Endodermal cell (in vitro differentiated cells): ENCODE data around the gene USP28. TPM values are rescaled to one million over a fixed set of nuclear protein-coding genes. Genes with fewer than 3 reads are reported as not detected.

Experiments
- DNase-seq: peaks from one replicate; pipeline ENCODE4 v3.0.0-alpha.2; 2017
- H3K27ac ChIP-seq: 2 replicates; pipeline ENCODE4 v1.5.1; 2013; ENCODE audit warnings: mild to moderate bottlenecking, low read depth, low read length, moderate library complexity
- H3K27me3 ChIP-seq: 2 replicates; pipeline ENCODE4 v1.6.1; 2013; ENCODE audit warnings: mild to moderate bottlenecking, low read length, moderate library complexity; ENCODE audit not compliant: insufficient read depth, control insufficient read depth, poor library complexity, severe bottlenecking
- H3K36me3 ChIP-seq: 2 replicates; pipeline ENCODE4 v1.7.0; 2013; ENCODE audit warnings: mild to moderate bottlenecking, low read length, moderate library complexity; ENCODE audit not compliant: control insufficient read depth, insufficient read depth
- H3K4me1 ChIP-seq: one replicate; pipeline ENCODE4 v1.7.0; 2013; ENCODE audit warnings: low read length; ENCODE audit not compliant: control insufficient read depth, insufficient read depth
- H3K4me3 ChIP-seq: 2 replicates; pipeline ENCODE4 v1.5.1; 2013; ENCODE audit warnings: mild to moderate bottlenecking, low read length, moderate library complexity
- H3K9ac ChIP-seq: 2 replicates; pipeline ENCODE4 v1.6.1; 2013; ENCODE audit warnings: mild to moderate bottlenecking, low read length, moderate library complexity; ENCODE audit not compliant: poor library complexity, severe bottlenecking; ENCODE audit errors: extremely low read depth
- H3K9me3 ChIP-seq: 2 replicates; pipeline ENCODE4 v1.6.1; 2013; ENCODE audit warnings: mild to moderate bottlenecking, low read length, moderate library complexity; ENCODE audit not compliant: control insufficient read depth
- H3K27ac Mint-ChIP-seq: 2 replicates; pipeline ENCODE4 v1.8.0; 2020; ENCODE audit warnings: mixed read lengths
- H3K27me3 Mint-ChIP-seq: 2 replicates; pipeline ENCODE4 v1.8.0; 2021; ENCODE audit warnings: mild to moderate bottlenecking, mixed read lengths; ENCODE audit not compliant: insufficient read depth
- H3K36me3 Mint-ChIP-seq: 2 replicates; pipeline ENCODE4 v1.8.0; 2020; ENCODE audit warnings: low read depth, mixed read lengths
- H3K4me1 Mint-ChIP-seq: 2 replicates; pipeline ENCODE4 v1.8.0; 2020; ENCODE audit warnings: mixed read lengths
- H3K4me3 Mint-ChIP-seq: 2 replicates; pipeline ENCODE4 v1.8.0; 2020; ENCODE audit warnings: mild to moderate bottlenecking, moderate library complexity, mixed read lengths
- H3K9me3 Mint-ChIP-seq: 2 replicates; pipeline ENCODE4 v1.8.0; 2020; ENCODE audit warnings: mild to moderate bottlenecking, mixed read lengths
- WGBS, 2 experiments: methylation state at CpG; one replicate each; pipeline versions ENCODE4 v1.1.5 to v1.1.7; 2013; ENCODE audit warnings: missing lambda C conversion rate in 2 of 2, mixed read lengths in 1 of 2; ENCODE audit not compliant: insufficient coverage in 1 of 2, insufficient read length in 1 of 2; 5-methylcytosine and 5-hydroxymethylcytosine counted together
- total RNA-seq, 2 donors: library from RNA; stranded (reverse); fragmentation: NEBNext Ultra II Directional in 1 of 2; extraction: Animal tissue kit (Norgen Biotek cat#: 25700) in 1 of 2; gene quantifications; 2 replicates in 1 of 2; 3 replicates in 1 of 2; pipeline ENCODE4 v1.2.1, GENCODE V29; 2021
- TF ChIP-seq, protein P1 (sequence below): fragments of 200-600 bp; sonication (generic); conservative IDR thresholded peaks from 2 replicates; pipeline ENCODE4 v1.5.0; 2021; ENCODE audit warnings: antibody characterized with exemption, mild to moderate bottlenecking

USP28 gene
- total RNA-seq, 2 donors from 2014 or later: 67.0 to 73.7 TPM

DNA sequence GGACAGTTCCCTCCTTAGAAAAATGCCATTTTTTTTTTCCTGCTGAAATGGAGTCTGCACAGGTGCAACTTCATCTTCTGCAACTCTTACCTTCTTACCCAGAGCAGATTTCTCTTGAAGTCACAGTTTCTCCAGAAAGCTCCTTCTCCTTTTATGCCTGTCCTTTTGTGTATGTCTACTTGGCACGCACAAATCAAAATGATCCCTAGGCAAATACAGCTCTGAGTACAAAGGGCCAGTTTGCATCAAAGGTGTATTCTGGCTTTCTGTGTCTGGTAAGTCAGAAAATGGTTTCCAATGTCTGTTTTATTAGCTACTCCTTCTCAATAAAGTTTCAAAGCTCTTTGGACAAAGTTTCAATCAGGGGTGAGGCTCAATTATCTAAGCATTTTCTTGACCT is 93.2 kb downstream of the USP28 start:
- Mint-ChIP-seq H3K4me3 (no peak overlapping the region), H3K27ac (no peak overlapping the region), H3K4me1 (no peaks in the 10 kb centered on the region), H3K36me3 (no peaks in the 10 kb centered on the region), H3K9me3 (no peaks in the 10 kb centered on the region), H3K27me3 (peaks cover 15% of the 10 kb centered on the region)
- no peaks in the 10 kb centered on the region for H3K9me3 ChIP-seq
- H3K27ac ChIP-seq: no peak overlapping the region
- H3K36me3 ChIP-seq: no peaks in the 10 kb centered on the region
- no peaks in the 10 kb centered on the region for H3K4me1 ChIP-seq
- peaks cover 6% of the 10 kb centered on the region for H3K27me3 ChIP-seq
- TF ChIP-seq, protein P1, sequence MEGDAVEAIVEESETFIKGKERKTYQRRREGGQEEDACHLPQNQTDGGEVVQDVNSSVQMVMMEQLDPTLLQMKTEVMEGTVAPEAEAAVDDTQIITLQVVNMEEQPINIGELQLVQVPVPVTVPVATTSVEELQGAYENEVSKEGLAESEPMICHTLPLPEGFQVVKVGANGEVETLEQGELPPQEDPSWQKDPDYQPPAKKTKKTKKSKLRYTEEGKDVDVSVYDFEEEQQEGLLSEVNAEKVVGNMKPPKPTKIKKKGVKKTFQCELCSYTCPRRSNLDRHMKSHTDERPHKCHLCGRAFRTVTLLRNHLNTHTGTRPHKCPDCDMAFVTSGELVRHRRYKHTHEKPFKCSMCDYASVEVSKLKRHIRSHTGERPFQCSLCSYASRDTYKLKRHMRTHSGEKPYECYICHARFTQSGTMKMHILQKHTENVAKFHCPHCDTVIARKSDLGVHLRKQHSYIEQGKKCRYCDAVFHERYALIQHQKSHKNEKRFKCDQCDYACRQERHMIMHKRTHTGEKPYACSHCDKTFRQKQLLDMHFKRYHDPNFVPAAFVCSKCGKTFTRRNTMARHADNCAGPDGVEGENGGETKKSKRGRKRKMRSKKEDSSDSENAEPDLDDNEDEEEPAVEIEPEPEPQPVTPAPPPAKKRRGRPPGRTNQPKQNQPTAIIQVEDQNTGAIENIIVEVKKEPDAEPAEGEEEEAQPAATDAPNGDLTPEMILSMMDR: no peak
- H3K9ac ChIP-seq: no peak overlapping the region
- H3K4me3 ChIP-seq: no peak overlapping the region
- WGBS, 2 experiments: 89 to 95% methylated on average over 1 of the region's 1 CpG
- no peak for DNase-seq

DNA sequence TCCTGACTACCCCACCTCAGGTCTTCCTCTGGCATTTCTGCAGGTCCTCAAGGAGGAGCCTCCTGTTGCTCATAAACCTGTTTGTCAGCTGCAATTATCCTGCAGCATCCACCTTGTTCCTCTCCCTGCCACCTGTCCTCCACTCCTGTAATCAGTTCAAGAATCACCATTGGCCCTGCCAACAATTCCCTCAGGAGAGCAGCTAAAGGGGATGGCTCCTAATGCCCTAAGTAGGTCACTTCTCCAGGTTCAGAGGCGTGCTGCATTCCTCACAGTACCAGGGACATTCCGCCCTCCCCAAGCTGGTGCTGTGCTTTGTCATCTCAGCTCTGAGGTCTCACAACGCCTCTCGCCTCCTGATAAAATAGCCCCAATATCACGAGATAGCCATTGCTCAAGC is 93.7 kb downstream of the USP28 start:
- Mint-ChIP-seq H3K9me3 (no peaks in the 10 kb centered on the region), H3K36me3 (no peaks in the 10 kb centered on the region), H3K27me3 (peaks cover 13% of the 10 kb centered on the region), H3K4me1 (no peaks in the 10 kb centered on the region), H3K27ac (no peak overlapping the region), H3K4me3 (no peak overlapping the region)
- peak; percentile 48 for DNase-seq
- Histone ChIP-seq H3K9me3 (no peaks in the 10 kb centered on the region), H3K4me1 (no peaks in the 10 kb centered on the region), H3K27me3 (peaks cover 8% of the 10 kb centered on the region), H3K27ac (no peak overlapping the region), H3K4me3 (no peak overlapping the region), H3K9ac (no peak overlapping the region), H3K36me3 (no peaks in the 10 kb centered on the region)
- TF ChIP-seq, protein P1: no peak
- 82 to 87% methylated on average over 5 of the region's 5 CpGs for WGBS, 2 experiments

DNA sequence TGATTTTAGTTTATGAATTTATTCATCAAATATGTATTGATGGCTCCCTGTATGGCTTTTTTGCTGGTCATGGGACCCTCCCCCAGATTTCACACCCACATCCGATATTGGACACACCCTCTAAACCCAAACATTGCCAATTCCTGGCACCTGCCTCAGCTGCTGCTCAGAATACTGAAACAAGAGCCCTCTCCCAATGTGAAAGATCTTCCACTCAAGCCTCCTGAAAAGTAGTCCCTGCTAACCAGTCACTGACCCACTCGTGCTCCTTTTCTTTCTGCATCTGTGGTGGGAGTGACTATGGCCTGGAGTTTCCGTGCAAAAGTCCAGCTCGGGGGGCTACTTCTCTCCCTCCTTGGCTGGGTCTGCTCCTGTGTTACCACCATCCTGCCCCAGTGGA is 95.9 kb downstream of the USP28 start, which contains the start of gene CLDN25:
Gene CLDN25, plus strand, starts transcription at position 301 of the 400 bp plus-strand sequence. Its CDS starts 0 bp downstream, at position 301.
- no peak for DNase-seq
- H3K27ac Mint-ChIP-seq: no peak within 1 kb of the TSS
- H3K4me3 ChIP-seq: no peak within 1 kb of the TSS
- H3K9ac ChIP-seq: no peak within 1 kb of the TSS
- no peaks in the 10 kb centered on the region for H3K4me1 Mint-ChIP-seq
- no peaks in the 10 kb centered on the region for H3K9me3 Mint-ChIP-seq
- no peaks in the 10 kb centered on the region for H3K36me3 ChIP-seq
- no peaks in the 10 kb centered on the region for H3K36me3 Mint-ChIP-seq
- no peaks in the 10 kb centered on the region for H3K4me1 ChIP-seq
- H3K9me3 ChIP-seq: no peaks in the 10 kb centered on the region
- TF ChIP-seq, protein P1: no peak
- WGBS, 2 experiments: 86 to 90% methylated on average over 4 of the region's 4 CpGs
- no peak within 1 kb of the TSS for H3K4me3 Mint-ChIP-seq
- peaks cover 27% of the 10 kb centered on the region for H3K27me3 ChIP-seq
- H3K27ac ChIP-seq: no peak within 1 kb of the TSS
- peaks cover 18% of the 10 kb centered on the region for H3K27me3 Mint-ChIP-seq
